GM21447 (cell line): Measurements from ENCODE around the gene MBP.
"Not testable (repeated sequence)": the region's sequence is repeated elsewhere in the genome, so short reads cannot be mapped to it uniquely, and the experiment has no call there.

Source experiments
- ATAC-seq: cut with Tn5 transposase; IDR thresholded peaks from one replicate; pipeline ENCODE4 v1.9.1; 2021; ENCODE audit not compliant: unreplicated experiment

Gene MBP

DNA sequence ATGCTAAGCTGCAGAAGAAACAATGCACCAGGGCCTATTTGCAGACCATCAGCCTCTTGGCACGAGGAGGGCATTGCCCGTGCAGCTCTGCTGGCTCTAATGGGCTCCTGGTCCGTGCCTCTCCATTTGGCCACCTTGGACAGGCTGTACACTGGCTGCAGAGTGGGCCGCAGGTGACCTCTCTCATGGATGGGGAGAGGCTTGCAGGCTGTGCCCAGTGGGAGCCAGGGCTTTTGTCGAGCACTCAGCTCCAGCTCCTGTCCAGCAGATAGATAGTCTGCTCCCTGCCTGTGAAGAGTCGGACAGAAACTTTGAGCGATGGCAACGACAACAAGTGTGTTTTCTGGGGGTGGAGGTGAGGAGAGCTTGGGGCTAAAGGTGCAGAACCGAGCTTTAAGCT is 100.9 kb downstream of the MBP start:
- ATAC-seq = no peak

DNA sequence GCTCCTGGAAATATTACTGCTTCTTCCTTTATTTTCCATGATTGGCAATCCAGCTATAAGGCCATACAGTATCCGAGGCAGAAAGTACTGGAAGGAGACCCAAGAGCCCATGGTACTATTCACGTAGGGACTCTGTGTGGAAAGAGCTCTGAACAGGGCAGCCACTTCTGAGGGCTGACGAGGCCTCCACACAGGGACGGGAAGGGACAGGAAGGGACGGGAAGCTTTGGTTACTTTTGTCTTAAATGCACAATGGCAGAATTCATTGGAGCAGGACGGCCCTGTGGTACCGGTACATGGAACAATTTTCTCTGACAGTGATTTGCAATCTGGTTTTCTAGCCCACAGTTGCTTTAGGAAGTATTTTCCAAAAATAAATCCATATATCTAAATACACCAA is 102.4 kb downstream of the MBP start:
- ATAC-seq = no peak

DNA sequence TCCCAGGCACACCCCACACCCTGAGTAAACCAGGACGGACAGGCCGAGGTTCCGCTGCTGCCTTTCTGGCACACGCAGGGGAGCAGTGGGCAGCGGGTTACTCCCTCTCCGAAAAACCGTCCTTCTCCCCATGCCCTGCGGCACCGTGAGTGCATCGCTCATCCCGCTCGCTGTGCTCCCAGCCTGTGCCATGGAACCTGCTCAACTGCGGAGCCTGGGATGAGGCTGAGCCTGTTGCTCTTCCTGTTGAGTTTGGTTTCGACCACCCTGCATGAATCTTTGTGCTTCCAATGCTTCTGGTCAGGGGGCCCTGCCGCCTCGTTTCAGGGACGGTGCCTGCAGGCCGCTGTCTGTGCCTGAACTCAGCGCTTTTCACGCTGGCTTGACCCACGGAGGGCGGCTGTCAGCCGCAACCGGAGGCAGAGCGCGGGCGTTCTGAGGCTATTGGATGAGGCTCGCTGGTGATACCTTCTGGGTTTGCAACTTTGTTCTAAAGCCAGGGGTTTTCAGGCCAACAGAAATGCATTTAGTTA is 106.7 kb downstream of the MBP start:
- no peak for ATAC-seq

DNA sequence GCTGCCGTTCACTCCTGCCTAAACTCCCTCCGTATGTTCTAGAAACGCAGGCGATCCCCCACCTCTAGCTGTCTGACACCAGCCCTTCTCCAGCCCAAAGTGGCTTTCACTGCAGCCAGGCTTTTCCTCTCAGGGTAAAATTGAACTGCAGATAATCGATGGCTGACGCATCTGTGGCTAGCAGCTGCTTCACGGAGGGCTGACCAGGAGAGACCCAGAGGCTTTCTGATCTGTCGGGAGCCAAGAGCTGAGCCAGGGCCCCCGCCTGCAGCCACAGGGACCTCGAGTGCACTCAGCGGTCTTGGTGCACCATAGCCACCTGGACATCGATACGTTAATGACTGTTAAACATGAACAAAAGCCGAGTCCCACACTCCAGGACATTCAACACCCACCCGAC is 107.5 kb downstream of the MBP start:
- ATAC-seq = no peak

DNA sequence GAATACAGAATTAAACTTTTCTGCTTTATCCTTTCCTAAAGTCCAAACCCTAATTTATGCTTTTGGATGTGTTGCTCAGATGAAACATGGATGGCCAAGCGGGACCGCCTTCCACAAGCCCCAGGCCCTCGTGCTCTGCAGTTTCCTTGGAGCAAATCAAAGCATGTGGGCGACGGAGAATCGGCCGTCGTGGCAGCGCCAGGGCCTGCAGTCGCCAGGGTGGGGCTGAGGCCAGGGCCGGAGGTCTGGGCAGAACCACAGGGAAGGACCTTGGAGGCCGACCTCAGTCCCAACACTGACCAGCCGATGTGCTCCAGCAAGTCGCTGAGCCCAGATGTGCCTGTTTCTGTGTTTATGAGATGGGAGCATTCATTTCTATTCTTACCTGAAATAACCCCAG is 108.1 kb downstream of the MBP start:
- ATAC-seq = no peak

DNA sequence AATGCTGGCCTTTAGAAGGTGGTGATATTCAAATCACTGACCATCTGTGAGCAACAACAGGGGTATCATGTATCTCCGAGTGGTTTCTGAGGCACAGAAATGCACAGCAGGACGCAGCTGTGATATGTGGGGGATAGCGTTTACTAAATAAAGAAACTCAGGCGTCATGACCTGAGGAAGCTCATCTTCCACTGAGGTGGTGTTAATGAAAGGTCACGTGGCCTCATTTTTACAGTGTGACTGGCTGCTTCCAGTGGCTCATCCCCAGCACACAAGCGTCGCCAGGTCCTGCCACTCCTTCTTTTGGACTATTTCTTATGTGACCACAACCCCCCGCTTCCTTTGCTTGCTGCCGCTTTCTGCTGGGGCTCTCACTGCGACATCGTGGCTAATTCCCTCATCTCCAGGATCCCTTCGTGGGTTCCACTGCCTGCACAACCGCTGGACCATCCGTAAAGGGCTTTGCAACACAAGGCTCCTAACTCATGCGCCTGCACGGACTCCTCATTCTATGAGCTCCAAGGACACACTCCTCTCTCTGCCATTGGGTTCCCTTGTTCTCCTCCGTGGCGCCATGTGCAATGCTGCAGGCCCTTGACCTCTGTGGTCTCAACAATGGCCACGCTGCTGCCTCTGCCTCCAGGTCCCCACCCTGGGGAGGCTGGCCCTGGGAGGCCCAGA is 109.3 kb downstream of the MBP start:
- ATAC-seq = no peak

DNA sequence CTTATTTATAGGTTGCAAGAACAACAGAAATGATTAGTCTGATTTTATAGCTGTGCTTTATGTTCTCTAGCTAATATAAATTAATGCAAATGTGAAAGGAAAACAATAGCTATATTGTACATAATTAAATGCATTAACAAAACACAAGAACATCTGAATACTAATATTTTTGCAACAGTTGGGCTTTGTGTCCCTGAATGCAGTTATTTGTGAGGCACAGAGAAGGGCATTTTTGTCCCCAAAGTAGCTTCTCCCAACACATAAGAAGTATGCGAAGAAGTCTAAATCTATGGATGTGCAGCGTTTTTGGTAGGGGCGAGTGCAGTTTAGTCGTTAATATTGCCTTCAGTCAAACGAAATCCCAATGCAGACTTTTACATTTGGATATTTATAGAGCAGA is 110.0 kb downstream of the MBP start:
- no peak for ATAC-seq

DNA sequence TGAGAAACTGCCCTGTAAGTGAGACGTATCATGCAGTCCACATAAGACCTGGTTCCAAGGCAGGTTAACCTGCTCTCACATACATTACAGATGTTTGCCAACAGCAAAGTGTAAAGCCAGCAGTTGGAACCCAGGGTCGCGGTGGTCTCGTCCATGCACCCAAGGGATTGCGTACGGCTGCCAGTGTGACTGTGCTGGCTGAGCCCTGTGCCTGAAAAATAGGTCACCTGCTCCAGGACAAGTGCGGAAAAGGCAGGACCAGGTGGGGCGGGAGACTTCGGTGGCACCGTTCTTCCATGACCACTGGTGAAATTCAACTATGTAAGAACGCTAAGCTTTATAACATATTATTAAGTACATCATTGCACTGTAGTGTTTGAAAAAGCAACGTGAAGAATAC is 110.5 kb downstream of the MBP start:
- no peak for ATAC-seq

DNA sequence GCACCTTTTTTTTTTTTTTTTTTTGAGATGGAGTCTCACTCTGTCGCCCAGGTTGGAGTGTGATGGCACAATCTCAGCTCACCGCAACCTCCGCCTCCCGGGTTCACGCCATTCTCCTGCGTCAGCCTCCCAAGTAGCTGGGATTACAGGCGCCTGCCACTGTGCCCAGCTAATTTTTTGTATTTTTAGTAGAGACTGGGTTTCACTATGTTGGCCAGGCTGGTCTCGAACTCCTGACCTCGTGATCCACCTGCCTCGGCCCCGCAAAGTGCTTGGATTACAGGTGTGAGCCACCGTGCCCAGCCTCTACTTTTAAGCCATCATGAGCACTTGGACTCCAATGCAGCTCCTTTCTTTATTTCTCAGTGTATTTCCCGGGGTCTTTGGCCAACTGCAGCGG is 111.1 kb downstream of the MBP start:
- not testable (repeated sequence) for ATAC-seq

DNA sequence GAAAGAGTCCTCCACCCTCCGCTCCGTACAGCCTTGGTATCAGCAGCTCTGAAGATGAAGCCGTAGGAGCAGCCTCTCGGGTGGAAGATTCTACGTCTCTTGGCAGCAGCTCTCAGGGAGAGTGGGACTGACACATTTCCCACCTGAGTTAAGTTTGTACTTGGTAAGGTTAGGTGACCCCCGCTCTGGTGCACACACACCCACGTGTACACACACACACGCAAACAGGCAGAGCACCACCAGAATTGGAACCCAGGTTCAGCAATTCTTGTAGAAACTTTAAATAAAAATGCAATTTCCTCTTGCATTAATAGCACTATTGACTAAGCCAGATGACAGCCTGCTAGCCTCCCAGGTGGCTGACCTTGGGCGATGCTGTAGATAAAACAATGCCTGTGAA is 111.5 kb downstream of the MBP start:
- no peak for ATAC-seq

DNA sequence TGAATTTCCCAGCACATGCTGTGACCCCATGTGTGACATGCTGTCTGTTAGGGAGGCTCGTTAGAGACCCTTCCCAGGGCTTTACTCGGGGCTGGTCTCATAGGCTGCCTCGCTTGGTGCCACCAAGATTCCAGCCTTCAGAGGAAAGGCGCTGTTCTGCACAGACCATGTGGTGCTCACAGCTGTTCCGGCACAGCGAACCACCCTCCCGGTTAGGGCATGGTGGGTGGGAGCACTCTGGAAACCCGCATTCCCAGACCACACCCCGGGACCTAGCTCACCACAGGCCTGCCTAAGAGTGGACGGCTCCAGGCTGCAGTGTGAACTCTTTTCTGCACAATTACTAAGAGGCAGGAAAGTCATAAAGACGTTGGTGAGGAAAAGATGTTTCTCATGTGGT is 112.0 kb downstream of the MBP start:
- no peak for ATAC-seq

DNA sequence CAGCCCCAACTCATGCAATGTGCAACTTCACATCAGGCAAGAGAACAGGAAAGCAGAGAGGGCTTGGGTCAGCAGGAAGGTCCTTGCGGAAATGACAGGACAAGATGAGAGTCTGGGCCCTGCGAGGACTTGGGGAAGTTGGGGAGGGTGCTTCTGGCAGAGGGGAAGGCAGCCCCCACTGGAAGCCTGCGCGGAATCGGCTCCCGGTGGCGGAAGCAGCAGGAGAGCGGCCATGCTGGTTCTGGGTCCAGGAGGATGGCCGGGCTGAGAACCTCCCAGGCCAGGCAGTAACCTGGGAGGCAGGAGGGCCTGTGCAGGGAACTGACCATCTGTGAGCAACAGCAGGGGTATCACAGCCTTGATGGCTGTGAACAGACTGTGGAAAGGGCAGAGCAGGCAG is 112.9 kb downstream of the MBP start:
- ATAC-seq = no peak

DNA sequence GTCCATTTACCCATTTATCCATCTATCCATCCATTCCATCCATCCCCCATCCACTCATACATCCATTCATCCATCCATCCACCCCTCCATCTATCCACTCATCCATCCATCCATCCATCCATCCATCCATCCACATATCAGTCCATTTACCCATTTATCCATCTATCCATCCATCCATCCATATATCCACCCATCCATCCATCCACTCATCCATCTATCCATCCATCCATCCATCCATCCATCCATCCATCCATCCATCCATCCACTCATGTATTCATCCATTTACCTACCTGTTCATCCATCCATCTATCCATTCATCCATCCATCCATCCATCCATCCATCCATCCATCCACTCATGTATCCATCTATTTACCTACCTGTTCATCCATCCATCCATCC is 113.9 kb downstream of the MBP start:
- ATAC-seq = not testable (repeated sequence)

DNA sequence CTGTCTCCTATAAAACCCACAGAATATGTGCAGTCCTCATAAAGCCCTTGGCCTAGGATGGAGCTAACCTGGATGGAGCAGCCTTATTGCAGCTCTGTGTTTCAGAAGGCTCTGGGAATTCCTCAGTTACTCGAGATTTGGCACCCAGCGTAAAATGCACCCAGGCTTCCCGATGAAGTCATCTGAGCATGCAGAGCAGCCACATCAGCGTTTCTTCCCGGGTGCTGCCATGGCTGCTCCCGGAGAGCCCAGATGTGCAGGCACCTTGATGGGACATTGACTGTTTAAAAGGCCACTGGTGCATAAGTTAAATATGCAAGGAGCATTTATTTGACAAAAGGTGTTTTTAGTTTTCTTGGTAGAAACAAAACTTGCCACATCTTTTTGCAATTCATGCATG is 115.2 kb downstream of the MBP start:
- ATAC-seq = no peak

DNA sequence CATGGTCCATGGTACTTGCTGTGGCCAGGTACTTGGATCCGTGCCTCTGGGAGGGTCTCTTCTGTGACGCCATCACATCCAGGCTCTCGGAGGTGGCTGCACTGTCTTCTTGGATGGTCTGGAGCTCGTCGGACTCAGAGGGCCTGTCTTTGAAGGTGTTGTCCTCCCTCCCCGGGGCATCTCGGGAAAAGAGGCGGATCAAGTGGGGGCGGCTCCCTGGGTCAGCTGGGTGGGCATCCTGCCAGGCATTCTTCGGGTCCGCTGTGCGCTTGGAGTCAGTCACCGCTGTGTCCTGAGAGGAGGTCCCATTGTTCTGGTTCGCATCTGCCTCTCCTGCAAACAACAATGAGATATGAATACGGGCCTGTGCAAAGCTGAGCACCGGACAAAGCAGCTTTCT is 115.6 kb downstream of the MBP start:
- no peak for ATAC-seq

DNA sequence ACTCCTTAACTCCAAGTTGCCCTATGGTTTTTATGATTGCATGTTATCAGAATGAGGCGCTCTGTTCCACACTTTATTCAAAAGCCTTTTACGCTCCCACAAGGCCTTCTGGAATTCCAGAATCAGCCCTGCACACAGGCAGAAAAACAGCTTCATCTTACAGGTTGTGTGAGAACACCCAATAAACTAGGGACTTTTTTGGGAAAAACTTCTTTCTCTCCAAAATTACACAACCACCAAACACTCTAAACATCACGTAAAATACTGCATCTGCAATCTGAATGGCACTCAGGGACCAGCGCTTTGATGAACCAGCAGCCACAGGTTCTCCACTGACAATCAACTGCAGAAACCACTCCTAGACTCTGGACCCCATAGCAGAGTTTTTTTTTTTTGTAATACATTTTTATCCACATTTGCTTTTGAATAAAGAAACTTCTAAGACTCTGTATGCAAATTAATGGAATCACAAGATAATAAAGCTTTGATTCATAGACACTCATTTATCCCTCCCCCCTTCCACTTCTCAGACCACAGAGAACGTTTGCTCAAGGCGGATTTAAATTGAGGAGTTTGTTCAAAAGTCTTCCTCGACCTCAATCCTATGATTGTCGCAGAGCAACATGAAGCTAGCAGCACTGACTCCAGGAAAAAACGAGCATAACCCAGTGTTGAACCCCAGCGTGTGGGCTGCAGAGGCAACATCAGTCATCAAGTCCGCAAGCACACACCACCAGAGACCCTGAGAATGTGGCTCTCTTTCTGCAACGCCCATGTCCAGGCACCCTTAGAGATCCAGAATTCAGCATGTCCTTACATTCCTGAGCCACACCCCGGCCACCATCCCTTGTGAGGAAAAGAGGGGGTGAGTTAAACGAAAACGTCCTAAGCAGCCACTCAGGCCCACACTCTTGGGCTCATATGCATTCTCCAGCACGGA is 116.5 kb downstream of the MBP start:
- ATAC-seq = no peak

DNA sequence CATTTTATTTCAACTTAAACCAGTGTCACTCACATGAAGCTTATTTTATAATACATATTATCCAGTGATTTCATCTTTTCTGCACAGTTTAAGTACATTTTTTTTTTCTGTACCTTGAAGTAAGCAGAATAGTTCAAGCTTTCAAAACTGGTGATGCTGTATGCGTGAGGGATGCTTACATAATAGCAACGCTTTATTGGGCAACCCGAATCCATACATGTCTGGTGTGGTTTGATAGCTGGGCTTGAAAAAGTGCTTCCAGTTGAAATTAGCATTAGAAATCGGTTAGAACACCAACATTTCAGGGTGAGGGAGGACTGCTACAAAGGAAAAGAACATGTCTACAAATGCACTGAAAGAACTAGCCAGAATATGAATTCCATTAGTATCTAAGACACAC is 117.4 kb downstream of the MBP start:
- ATAC-seq = no peak

DNA sequence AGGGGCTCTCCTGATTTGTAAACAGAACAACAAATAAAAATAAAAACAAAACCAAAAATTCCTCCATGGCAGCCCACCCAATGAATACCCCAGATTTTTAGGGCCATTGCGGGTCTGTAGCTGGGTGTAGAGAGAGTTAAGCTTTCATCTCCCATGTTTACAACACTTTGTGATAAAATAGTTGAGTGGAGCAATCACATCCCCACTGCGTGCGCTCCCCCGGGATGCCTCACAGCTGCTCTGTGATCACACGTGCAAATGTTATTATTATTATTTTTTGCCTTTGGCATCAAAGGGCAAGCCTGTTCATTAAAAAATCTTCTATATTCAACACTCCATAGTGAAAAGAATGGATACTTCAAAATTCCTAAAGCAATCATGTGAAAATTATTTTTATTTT is 118.0 kb downstream of the MBP start:
- ATAC-seq = no peak

DNA sequence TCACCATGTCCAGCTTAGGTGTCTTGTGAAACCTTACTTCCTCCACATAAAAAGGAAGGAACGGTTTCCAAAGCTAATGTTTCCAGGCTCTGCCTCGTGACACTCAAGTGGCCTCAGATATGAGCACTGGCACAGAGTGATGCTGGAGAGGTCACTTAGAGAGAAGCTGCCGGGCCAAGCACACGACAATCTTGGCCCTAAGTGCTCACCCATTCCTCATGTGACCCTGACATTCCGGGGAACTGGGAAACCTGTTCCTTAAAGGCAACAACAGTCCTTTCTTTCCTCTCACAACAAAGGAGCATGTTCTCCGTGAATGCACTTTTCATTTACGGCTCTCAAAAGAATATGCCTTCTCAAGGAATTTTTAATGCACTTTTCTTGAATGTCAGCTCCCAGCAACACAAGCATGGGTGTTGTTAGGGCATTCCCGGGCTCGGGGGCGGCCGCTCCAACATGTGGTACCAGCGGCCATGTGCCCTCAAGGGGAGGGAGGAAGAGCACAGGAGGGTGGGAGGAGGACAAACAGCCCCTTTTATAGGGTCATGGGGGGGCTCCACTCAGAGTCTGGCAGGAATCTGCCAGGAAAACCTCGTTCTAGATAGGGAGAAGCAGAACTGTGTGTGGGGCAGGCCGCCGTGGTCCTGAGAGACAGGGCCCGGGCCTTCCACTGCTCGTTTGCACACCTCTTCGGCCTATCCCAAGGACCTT is 118.6 kb downstream of the MBP start:
- ATAC-seq = no peak

DNA sequence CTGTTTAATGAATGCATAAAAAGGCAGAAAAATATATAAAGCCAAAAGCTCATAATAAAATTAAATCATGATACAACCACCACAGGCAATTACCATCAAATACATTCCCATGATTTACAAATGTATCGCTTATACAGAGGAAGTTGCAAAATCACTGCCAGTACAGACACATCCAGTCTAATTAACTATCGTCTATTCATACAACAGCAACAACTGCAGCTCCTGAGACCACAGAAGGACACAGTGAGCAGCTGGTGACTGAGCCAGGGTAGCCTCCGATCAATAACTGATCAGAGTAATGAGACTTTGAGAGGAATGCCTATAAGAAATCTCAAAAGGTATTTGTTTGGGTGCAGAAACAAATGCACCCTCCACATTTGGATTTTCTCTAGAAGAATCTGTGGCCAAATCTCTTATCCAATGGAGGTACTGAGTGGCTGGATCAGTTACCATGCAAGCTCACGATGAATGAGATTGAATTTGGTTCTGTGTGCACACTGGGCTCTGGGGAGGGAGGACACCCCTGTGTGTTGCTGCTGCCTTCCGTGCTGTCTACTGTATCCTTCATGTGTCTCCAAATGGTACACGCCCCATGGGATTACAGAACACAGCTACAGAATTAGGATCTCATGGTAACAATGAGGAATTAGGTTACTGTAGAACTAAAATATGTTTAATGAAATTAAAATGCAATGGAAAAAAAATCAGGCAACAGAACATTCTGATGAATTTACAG is 119.6 kb downstream of the MBP start:
- ATAC-seq = no peak

DNA sequence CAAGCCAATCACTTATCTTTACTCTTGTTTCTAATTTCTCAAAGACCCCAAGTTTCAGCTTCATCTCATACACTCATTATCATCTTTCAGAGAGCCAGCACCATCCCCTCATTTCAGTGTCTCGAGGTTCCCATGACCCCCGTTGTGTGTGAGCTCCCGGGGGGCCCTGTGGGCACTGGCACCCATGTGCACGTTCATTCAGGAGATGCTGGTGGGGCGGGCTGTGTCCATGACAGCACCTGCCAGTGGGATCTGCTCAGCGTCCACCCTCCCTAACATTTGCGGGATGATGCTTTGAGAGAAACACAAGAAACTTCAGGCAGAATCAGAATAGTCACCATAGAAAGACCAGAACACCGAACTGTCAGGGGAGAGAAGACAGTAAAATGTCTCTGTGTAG is 120.5 kb downstream of the MBP start:
- no peak for ATAC-seq
